Measurements from ENCODE around the gene BTBD9.
"Not testable (repeated sequence)": the region's sequence is repeated elsewhere in the genome, so short reads cannot be mapped to it uniquely, and the experiment has no call there.

BTBD9 gene

DNA sequence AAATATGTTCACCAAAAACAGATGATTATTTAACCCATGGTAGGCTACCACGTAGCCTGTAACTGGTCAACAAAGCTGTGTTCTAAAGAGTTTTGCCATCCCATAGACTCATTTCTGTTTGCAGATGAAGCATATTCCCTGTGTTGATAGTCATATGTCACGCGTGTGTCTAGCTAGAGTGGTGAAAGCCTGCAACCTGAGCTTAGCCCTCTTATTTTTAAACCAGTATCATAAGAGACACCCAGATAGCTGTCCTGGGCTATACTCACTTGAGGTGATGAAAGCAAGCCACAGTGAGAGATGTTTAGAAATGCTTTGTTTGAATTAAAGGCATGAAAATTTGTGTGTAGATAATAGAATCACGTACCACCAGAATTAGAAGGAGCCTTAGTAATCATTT lies 512.4 kb downstream of the BTBD9 start:
- no peak for DNase-seq

DNA sequence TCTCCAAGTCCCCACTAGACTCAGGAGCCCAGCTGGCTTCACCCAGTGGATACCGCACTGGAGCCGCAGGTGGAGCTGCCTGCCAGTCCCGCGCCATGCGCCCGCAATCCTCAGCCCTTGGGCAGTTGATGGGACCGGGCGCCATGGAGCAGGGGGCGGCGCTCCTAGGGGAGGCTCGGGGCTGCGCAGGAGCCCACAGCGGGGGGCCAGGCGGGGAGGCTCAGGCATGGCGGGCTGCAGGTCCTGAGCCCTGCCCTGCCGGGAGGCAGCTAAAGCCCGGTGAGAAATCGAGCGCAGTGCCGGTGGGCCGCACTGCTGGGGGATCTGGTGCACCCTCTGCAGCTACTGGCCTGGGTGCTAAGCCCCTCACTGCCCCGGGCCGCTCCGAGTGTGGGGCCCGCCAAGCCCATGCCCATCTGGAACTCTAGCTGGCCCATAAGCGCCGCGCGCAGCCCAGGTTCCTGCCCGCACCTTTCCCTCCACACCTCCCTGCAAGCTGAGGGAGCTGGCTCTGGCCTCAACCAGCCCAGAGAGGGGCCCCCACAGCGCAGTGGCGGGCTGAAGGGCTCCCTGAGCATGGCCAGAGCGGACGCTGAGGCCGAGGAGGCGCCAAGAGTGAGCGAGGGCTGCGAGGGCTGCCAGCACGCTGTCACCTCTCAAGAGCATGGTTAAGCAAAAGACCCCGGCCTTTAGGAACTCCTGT lies 515.4 kb downstream of the BTBD9 start:
- DNase-seq: not testable (repeated sequence)

DNA sequence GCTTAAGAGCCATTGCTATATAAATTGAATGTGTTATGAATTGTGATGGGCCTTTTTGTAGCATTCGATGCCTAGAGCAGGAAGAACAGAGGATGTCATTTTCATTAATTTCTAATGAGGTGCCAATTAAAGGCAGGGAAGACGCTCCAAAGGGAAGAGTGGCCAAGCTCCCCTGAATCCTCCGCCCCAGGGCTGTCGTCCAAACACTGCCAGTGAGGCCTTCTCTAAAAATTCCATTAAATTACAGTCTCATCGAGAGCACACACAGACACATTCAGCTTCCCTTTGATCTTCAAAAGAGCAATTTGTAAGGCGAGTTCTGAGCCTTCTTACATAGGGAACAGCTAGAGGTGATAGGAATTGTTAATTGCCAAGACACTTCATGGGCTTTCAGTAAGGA lies 520.2 kb downstream of the BTBD9 start:
- DNase-seq: no peak

- no peak for DNase-seq
Measured at GRCh38 chr6:38118791-38119365, 520.9 kb downstream of the BTBD9 start.
